ENCODE results near the gene AFAP1L2. TPM values are rescaled to one million over a fixed set of nuclear protein-coding genes. Genes with fewer than 3 reads are reported as not detected.

Gene AFAP1L2
- total RNA-seq (10 to 100 TPM in 3 of 4 donors, 1 to 10 TPM in 1; 7.6 to 26.0 (median 19.1) TPM), polyA plus RNA-seq (1 to 10 TPM; 2.5 to 7.9 (median 4.8) TPM)

- intact Hi-C loops (cut with DNase I), result loop anchor here (2.0 to 5.0 kb wide), 2 partner anchors 57 to 100 kb away; no protein-coding TSS in a partner anchor
- WGBS, 2 donors, result 1 to 2% methylated on average over 88 of the region's 88 CpGs
- peak; percentile 69 for DNase-seq
- H3K27me3 ChIP-seq, result peaks cover 0 to 13% (median 5%) of the 10 kb centered on the region in 3 donors
- H3K36me3 ChIP-seq, result no peaks in the 10 kb centered on the region
- no peaks in the 10 kb centered on the region for H3K9me3 ChIP-seq
- H3K27ac ChIP-seq, result peak within 1 kb of the TSS; percentile 71 to 78 (median 73)
- TF ChIP-seq POLR2AphosphoS5 (IDR thresholded peaks at IDR 0.05) (peak; percentile 49 to 86 (median 80)), POLR2A (IDR thresholded peaks at IDR 0.05) (no peak)
- peaks cover 0 to 59% (median 48%) of the 10 kb centered on the region in 4 donors for H3K4me1 ChIP-seq
- H3K4me3 ChIP-seq, result peak within 1 kb of the TSS; percentile 46 to 62 (median 53)
These were observed at the start of gene AFAP1L2 for GRCh38 chr10:114404171-114405010. AFAP1L2 (minus strand) TSS chr10:114404502; CDS start chr10:114404455, 47 bp downstream.

- Histone ChIP-seq H3K27me3 (no peaks in the 10 kb centered on the region), H3K4me1 (peaks cover 0 to 7% (median 0%) of the 10 kb centered on the region in 4 donors), H3K27ac (no peak overlapping the region), H3K9me3 (no peaks in the 10 kb centered on the region), H3K36me3 (peaks cover 0 to 7% (median 0%) of the 10 kb centered on the region in 4 donors), H3K4me3 (no peak overlapping the region)
- TF ChIP-seq POLR2AphosphoS5 (IDR thresholded peaks at IDR 0.05) (no peak), CTCF (IDR thresholded peaks at IDR 0.05) (no peak), EP300 (IDR thresholded peaks at IDR 0.05) (no peak)
- WGBS, 2 donors, result 96 to 97% methylated on average over 9 of the region's 9 CpGs
- intact Hi-C loops (cut with DNase I), result no loop called here
- DNase-seq, result no peak
These were observed 49.3 kb upstream of the AFAP1L2 start for GRCh38 chr10:114453576-114453975.

- Histone ChIP-seq H3K27me3 (no peaks in the 10 kb centered on the region), H3K36me3 (peaks cover 0 to 7% (median 0%) of the 10 kb centered on the region in 4 donors), H3K4me1 (peaks cover 0 to 7% (median 0%) of the 10 kb centered on the region in 4 donors), H3K4me3 (no peak overlapping the region), H3K27ac (no peak overlapping the region), H3K9me3 (no peaks in the 10 kb centered on the region)
- intact Hi-C loops (cut with DNase I), result no loop called here
- no peak for DNase-seq
- WGBS, 2 donors, result 83 to 88% methylated on average over 2 of the region's 2 CpGs
- TF ChIP-seq CTCF (IDR thresholded peaks at IDR 0.05) (no peak), POLR2AphosphoS5 (IDR thresholded peaks at IDR 0.05) (no peak)
These were observed 44.6 kb upstream of the AFAP1L2 start for GRCh38 chr10:114448897-114449296.

GRCh38 chr10:114445332-114445731 lies 41.0 kb upstream of the AFAP1L2 start:
- 81 to 85% methylated on average over 6 of the region's 6 CpGs for WGBS, 2 donors
- Histone ChIP-seq H3K27ac (no peak overlapping the region), H3K9me3 (no peaks in the 10 kb centered on the region), H3K27me3 (no peaks in the 10 kb centered on the region), H3K4me3 (no peak overlapping the region), H3K36me3 (peaks cover 0 to 14% (median 0%) of the 10 kb centered on the region in 4 donors), H3K4me1 (peaks cover 0 to 7% (median 0%) of the 10 kb centered on the region in 4 donors)
- no peak for TF ChIP-seq POLR2A (IDR thresholded peaks at IDR 0.05)
- no peak for TF ChIP-seq EP300 (IDR thresholded peaks at IDR 0.05)
- no peak for TF ChIP-seq CTCF (IDR thresholded peaks at IDR 0.05)
- TF ChIP-seq POLR2AphosphoS5 (IDR thresholded peaks at IDR 0.05), result no peak
- no peak for DNase-seq
- intact Hi-C loops (cut with DNase I), result no loop called here

- H3K9me3 ChIP-seq, result no peaks in the 10 kb centered on the region
- H3K4me3 ChIP-seq, result no peak overlapping the region
- H3K4me1 ChIP-seq, result peaks cover 0 to 5% (median 0%) of the 10 kb centered on the region in 4 donors
- H3K27ac ChIP-seq, result no peak overlapping the region
- no peaks in the 10 kb centered on the region for H3K27me3 ChIP-seq
- intact Hi-C loops (cut with DNase I), result no loop called here
- no peak for TF ChIP-seq POLR2A (IDR thresholded peaks at IDR 0.05)
- TF ChIP-seq POLR2AphosphoS5 (IDR thresholded peaks at IDR 0.05), result no peak
- TF ChIP-seq CTCF (IDR thresholded peaks at IDR 0.05), result no peak
- no peak for DNase-seq
- peaks cover 0 to 19% (median 0%) of the 10 kb centered on the region in 4 donors for H3K36me3 ChIP-seq
These were observed 40.5 kb upstream of the AFAP1L2 start for GRCh38 chr10:114444819-114445218.
